Heart left ventricle (tissue), 16 donors: ENCODE measurements around the gene IPO4. TPM values are rescaled to one million over a fixed set of nuclear protein-coding genes. Genes with fewer than 3 reads are reported as not detected.

Source experiments
- ATAC-seq, 4 donors: fragments of 200-7000 bp; cut with Tn5 transposase; one replicate each; pipeline ENCODE4 v1.9.1; 2020 to 2022; ENCODE audit warnings: moderate library complexity in 4 of 4, mild to moderate bottlenecking in 3 of 4, moderate number of reproducible peaks in 1 of 4
- DNase-seq, 5 donors: peaks; one replicate each; pipeline ENCODE4 v3.0.0-alpha.2; 2020
- H3K27ac ChIP-seq, 12 donors: fragments of 200-600 bp; sonication (generic) in 4 of 12; one replicate each; pipeline versions ENCODE4 v1.5.0 to v1.8.0; 2016 to 2022; ENCODE audit warnings: mild to moderate bottlenecking in 2 of 12
- H3K27me3 ChIP-seq, 9 donors: fragments of 200-600 bp; sonication (generic) in 2 of 9; one replicate each; pipeline versions ENCODE4 v1.5.1 to v1.8.0; 2016 to 2022; ENCODE audit warnings: mild to moderate bottlenecking in 3 of 9
- H3K36me3 ChIP-seq, 9 donors: fragments of 200-600 bp; sonication (generic) in 2 of 9; one replicate each; pipeline versions ENCODE4 v1.5.0 to v1.8.0; 2018 to 2022; ENCODE audit warnings: mild to moderate bottlenecking in 2 of 9
- H3K4me1 ChIP-seq, 12 donors: fragments of 200-600 bp; sonication (generic) in 4 of 12; one replicate each; pipeline versions ENCODE4 v1.5.0 to v1.8.0; 2016 to 2022; ENCODE audit warnings: mild to moderate bottlenecking in 3 of 12
- H3K4me3 ChIP-seq, 12 donors: fragments of 200-600 bp; sonication (generic) in 4 of 12; one replicate each; pipeline versions ENCODE4 v1.5.0 to v1.8.0; 2017 to 2022; ENCODE audit warnings: mild to moderate bottlenecking in 9 of 12, moderate library complexity in 4 of 12
- H3K9me3 ChIP-seq, 12 donors: fragments of 200-600 bp; sonication (generic) in 4 of 12; one replicate each; pipeline versions ENCODE4 v1.5.0 to v1.8.0; 2016 to 2022; ENCODE audit warnings: mild to moderate bottlenecking in 1 of 12
- CTCF ChIP-seq, 12 donors: fragments of 200-600 bp; sonication (generic) in 4 of 12; IDR thresholded peaks; one replicate each; pipeline versions ENCODE4 v1.5.0 to v1.8.0; 2018 to 2022; ENCODE audit warnings: antibody characterized with exemption in 12 of 12, mild to moderate bottlenecking in 5 of 12
- POLR2A ChIP-seq, 2 donors: fragments of 450-650 bp; IDR thresholded peaks; one replicate each; pipeline ENCODE4 v1.6.1; 2017; ENCODE audit warnings: antibody characterized with exemption in 2 of 2, mild to moderate bottlenecking in 2 of 2, moderate library complexity in 2 of 2
- WGBS, 4 donors: extraction: QIAGEN DNeasy Blood & Tissue Kit in 2 of 4; methylation state at CpG; one replicate each; pipeline versions ENCODE4 v1.1.5 to v1.1.7; 2013 to 2018; 5-methylcytosine and 5-hydroxymethylcytosine counted together
- intact Hi-C, 10 donors: fragments of 100-400 bp; cut with DNase I; formaldehyde crosslinking; loops; one replicate each; pipeline versions ENCODE4 v1.11.1 to v1.14.2; 2022
- polyA plus RNA-seq, 2 donors: library from polyadenylated mRNA; stranded (reverse); fragments of 200-250 nt; gene quantifications; one replicate each; pipeline ENCODE4 v1.2.3, GENCODE V29; 2013
- total RNA-seq, 9 donors: library from RNA; depleted of rRNA in 2 of 9; stranded (reverse); fragments of >200 nt in 2 of 9; fragmentation: NEBNext Ultra II Directional in 3 of 9; extraction: Animal tissue kit (Norgen Biotek cat#: 25700) in 3 of 9; gene quantifications; one replicate each; pipeline versions ENCODE4 v1.1.0 to v1.2.4, GENCODE V29; 2016 to 2023
- donor health status: ischemic (EF 13 %, LVEDD 7.1; RV severe dilation, severe dysfunction).
- donor health status: healthy with polysubstance abuse.
- donor health status: DM: no; HTN: yes; CAD: no.
- donor health status: DM: no; HTN: no; CAD: no.
- donor health status: ischemic (EF 25% LVEDD 6.9; RV normal size, moderate dysfunction).
- donor health status: ischemic (EF 25% LVEDD 5.7; RV mildly dilated, moderate dysfunction).
- donor health status: healthy.
- donor health status: DM: yes; HTN: yes; CAD: no.
- donor health status: ischemic (EF 35%, LVEDD 5.7; RV mildly dilated, moderate dysfunction).
- donor health status: nonischemic (EF 11% LVEDD 7.7; RV severe dilation, severe dysfunction).
- donor health status: DM: yes; HTN: yes; CAD: no.
- donor health status: PGD.
- donor health status: ischemic (EF 29% LVEDD 5.4; RV normal size, mild dysfunction).
- donor health status: nonischemic (EF 23%, LVEDD 6.1; RV moderate dilation, normal function).

The IPO4 gene
- total and polyA plus RNA-seq, 11 donors = 1.8 to 40.0 (median 17.2) TPM

DNA sequence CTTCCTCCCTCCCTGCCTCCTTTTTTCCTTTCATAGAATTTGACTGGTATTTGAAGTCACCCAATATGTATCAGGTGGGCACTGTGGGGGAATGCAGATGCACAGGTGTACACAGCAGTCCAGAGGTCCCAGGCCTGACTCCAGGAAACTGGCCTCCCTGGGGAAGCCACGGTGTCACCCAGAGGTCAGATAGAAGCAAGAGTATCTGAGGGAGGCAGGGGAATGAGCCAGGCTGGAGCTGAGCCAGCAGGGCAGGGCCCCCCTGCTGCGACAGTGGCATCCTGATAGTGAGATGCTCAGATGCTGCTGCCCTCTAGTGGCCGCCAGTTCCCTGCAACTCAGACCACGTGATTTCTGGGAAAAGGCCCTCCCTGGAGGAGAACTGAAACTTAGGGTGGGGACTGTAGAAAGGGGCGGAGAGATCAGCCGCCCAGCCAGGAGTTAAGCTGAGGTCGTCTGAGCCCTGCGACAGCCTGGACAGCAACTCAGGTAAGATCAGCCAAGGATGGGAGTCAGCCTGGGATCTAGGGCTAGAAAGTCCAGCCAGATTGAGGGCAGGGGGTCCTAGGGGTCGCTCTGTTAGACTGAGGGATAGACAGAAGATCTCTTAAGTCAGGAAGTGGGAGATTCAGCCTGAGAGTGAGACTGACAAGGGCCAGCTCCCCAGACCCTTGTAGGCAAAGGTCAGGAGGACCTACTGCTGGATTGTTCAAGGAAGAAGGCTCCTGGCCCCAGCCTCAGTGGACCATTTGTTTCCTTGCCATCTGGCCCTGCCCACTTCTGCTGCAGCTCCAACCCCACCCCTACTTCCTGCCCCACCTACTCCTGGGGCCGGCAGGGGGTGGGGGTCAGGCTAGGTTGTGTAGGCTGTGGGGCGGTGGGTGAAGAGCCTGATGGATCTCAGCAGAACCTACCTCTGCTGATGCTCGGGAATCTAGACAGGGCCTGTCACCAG lies 27.5 kb downstream of the IPO4 start, which contains the start of gene IRF9:
Gene IRF9 (plus strand): TSS at position 416 of the 955 bp plus-strand sequence. CDS start 880 bp downstream, outside the sequence.
- ATAC-seq (peak; percentile 88 to 95 (median 94)), DNase-seq (peak; percentile 95 to 97 (median 96))
- Histone ChIP-seq H3K36me3 (peaks cover 5 to 90% (median 76%) of the 10 kb centered on the region in 9 donors), H3K27me3 (no peaks in the 10 kb centered on the region), H3K27ac (peak within 1 kb of the TSS; percentile 82 to 100 (median 97)), H3K4me1 (peaks cover 0 to 54% (median 22%) of the 10 kb centered on the region in 12 donors), H3K4me3 (peak within 1 kb of the TSS; percentile 36 to 85 (median 72)), H3K9me3 (no peaks in the 10 kb centered on the region)
- intact Hi-C loops = loop anchor here in 6 of 10 donors (1.0 to 10.0 kb wide), 8 partner anchors 14 to 146 kb away; partner anchors contain the start of genes DCAF11 (in 3 of the 6), NRL (in 3 of the 6), IPO4 (in 1 of the 6) and RNF31 (in 1 of the 6)
- TF ChIP-seq POLR2A (IDR thresholded peaks at IDR 0.05) = peak in 1 of 2 donors; percentile 59
- TF ChIP-seq CTCF (IDR thresholded peaks at IDR 0.05) = peak; percentile 86 to 98 (median 93)
- whole genome bisulfite sequencing, 4 donors = 0 to 4% (median 2%) methylated on average over 11 to 12 of the region's 12 CpGs

GRCh38 chr14:24160499-24160849 lies 28.1 kb downstream of the IPO4 start:
- peaks cover 5 to 90% (median 76%) of the 10 kb centered on the region in 9 donors for H3K36me3 ChIP-seq
- peak in 2 of 4 donors; percentile 5 to 7 for ATAC-seq

GRCh38 chr14:24159777-24160498 lies 28.7 kb downstream of the IPO4 start:
- ATAC-seq = peak in 1 of 4 donors; percentile 0
- TF ChIP-seq CTCF (IDR thresholded peaks at IDR 0.05) (no peak), POLR2A (IDR thresholded peaks at IDR 0.05) (no peak)
- H3K4me3 ChIP-seq = no peak overlapping the region
- intact Hi-C loops = loop anchor here in 6 of 10 donors (2.0 to 10.0 kb wide), 6 partner anchors 45 to 145 kb away; partner anchors contain the start of genes DCAF11 (in 1 of the 6) and NRL (in 1 of the 6)
- H3K4me1 ChIP-seq = peaks cover 0 to 42% (median 22%) of the 10 kb centered on the region in 12 donors
- peak overlapping the region in 11 of 12 donors; percentile 82 to 100 (median 96) for H3K27ac ChIP-seq
- DNase-seq = peak in 2 of 5 donors; percentile 11 to 43
- WGBS, 4 donors = 91 to 94% (median 94%) methylated on average over 8 to 11 of the region's 11 CpGs
- H3K36me3 ChIP-seq = peaks cover 7 to 90% (median 76%) of the 10 kb centered on the region in 9 donors
- H3K9me3 ChIP-seq = no peaks in the 10 kb centered on the region
- no peaks in the 10 kb centered on the region for H3K27me3 ChIP-seq

More at GRCh38 chr14:24160499-24160849, 28.1 kb downstream of the IPO4 start:
- H3K9me3 ChIP-seq = no peaks in the 10 kb centered on the region
- peaks cover 0 to 48% (median 22%) of the 10 kb centered on the region in 12 donors for H3K4me1 ChIP-seq
- peak overlapping the region; percentile 82 to 100 (median 95) for H3K27ac ChIP-seq
- TF ChIP-seq POLR2A (IDR thresholded peaks at IDR 0.05) = no peak
- TF ChIP-seq CTCF (IDR thresholded peaks at IDR 0.05) = no peak
- WGBS, 4 donors = 83 to 93% (median 88%) methylated on average over 2 to 4 of the region's 4 CpGs
- H3K4me3 ChIP-seq = no peak overlapping the region
- intact Hi-C loops = loop anchor here in 5 of 10 donors (2.0 to 10.0 kb wide), 5 partner anchors 46 to 146 kb away; partner anchors contain the start of genes DCAF11 (in 1 of the 5) and NRL (in 1 of the 5)
- peak in 2 of 5 donors; percentile 17 to 37 for DNase-seq
- no peaks in the 10 kb centered on the region for H3K27me3 ChIP-seq
